ENCODE measurements around the gene ELFN2. TPM values are rescaled to one million over a fixed set of nuclear protein-coding genes. Genes with fewer than 3 reads are reported as not detected.

ELFN2 gene
- total RNA-seq, 1 donor from 2014 or later: 0.53 TPM

DNA sequence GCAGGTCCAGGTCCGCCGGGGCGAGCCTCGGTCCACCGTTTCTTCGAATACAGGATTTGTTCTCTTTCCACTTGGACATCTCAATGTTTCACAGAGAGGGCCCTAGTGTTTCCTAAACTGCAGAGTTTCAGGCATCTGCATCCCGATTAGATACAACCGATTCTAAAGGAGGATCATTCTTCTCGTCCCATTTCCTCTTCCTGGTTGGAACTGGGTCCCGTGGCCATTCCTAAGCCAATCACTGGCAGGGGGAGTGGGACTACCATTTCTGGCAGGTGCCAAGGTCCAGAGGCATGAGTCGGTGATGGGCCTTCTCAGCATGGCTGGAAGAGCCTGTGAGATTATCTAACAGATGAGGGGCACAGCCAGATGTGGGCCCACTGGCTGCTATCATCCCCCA, 68.9 kb downstream of the ELFN2 start:
- Mint-ChIP-seq H3K4me3 (no peak overlapping the region), H3K36me3 (no peaks in the 10 kb centered on the region), H3K27me3 (peaks cover 18% of the 10 kb centered on the region), H3K9me3 (no peaks in the 10 kb centered on the region), H3K4me1 (ENCODE audit: unreplicated experiment) (peaks cover 8% of the 10 kb centered on the region), H3K27ac (no peak overlapping the region)
- TF ChIP-seq CTCF (conservative IDR thresholded peaks at IDR 0.05): no peak
- no peak for DNase-seq (ENCODE audit: extremely low spot score, unreplicated experiment)

- DNase-seq (ENCODE audit: extremely low spot score, unreplicated experiment): no peak
- H3K9me3 Mint-ChIP-seq: no peaks in the 10 kb centered on the region
- peaks cover 25% of the 10 kb centered on the region for H3K27me3 Mint-ChIP-seq
- H3K4me3 Mint-ChIP-seq: no peak overlapping the region
- no peaks in the 10 kb centered on the region for H3K36me3 Mint-ChIP-seq
- no peak overlapping the region for H3K27ac Mint-ChIP-seq
- no peak for TF ChIP-seq CTCF (conservative IDR thresholded peaks at IDR 0.05)
- peaks cover 4% of the 10 kb centered on the region for H3K4me1 Mint-ChIP-seq (ENCODE audit: unreplicated experiment)
These were observed 69.7 kb downstream of the ELFN2 start for GRCh38 chr22:37357446-37358075.

DNA sequence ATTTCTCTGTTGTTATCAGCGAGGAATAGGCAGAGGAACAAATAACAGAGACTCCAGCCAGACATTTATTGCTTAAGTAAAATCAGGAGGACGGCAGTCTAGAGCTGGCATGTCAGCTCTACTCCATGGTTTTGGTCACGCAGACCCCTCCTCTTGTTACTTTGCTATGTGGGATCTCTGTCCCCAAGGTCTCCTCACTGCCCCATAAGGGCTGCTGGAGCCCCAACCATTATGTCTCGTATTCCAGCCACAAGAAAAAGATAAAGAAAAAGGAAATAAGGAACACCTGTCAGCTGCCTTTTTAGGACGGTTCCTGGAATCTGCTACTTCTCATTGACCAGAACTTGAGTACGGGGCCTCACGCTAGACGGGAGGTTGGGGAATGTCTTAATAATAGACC, 70.4 kb downstream of the ELFN2 start:
- no peak for TF ChIP-seq CTCF (conservative IDR thresholded peaks at IDR 0.05)
- Mint-ChIP-seq H3K4me3 (no peak overlapping the region), H3K9me3 (no peaks in the 10 kb centered on the region), H3K27ac (no peak overlapping the region), H3K4me1 (ENCODE audit: unreplicated experiment) (peaks cover 4% of the 10 kb centered on the region), H3K27me3 (peaks cover 30% of the 10 kb centered on the region), H3K36me3 (no peaks in the 10 kb centered on the region)
- DNase-seq (ENCODE audit: extremely low spot score, unreplicated experiment): no peak

- peaks cover 24% of the 10 kb centered on the region for H3K27me3 Mint-ChIP-seq
- no peaks in the 10 kb centered on the region for H3K9me3 Mint-ChIP-seq
- H3K4me1 Mint-ChIP-seq (ENCODE audit: unreplicated experiment): no peaks in the 10 kb centered on the region
- no peak for TF ChIP-seq CTCF (conservative IDR thresholded peaks at IDR 0.05)
- DNase-seq (ENCODE audit: extremely low spot score, unreplicated experiment): no peak
- H3K27ac Mint-ChIP-seq: peak overlapping the region; percentile 71
- no peaks in the 10 kb centered on the region for H3K36me3 Mint-ChIP-seq
- H3K4me3 Mint-ChIP-seq: no peak overlapping the region
These were observed 72.1 kb downstream of the ELFN2 start for GRCh38 chr22:37355174-37355573.

GRCh38 chr22:37354670-37355069, 72.6 kb downstream of the ELFN2 start:
- no peaks in the 10 kb centered on the region for H3K9me3 Mint-ChIP-seq
- no peak for DNase-seq (ENCODE audit: extremely low spot score, unreplicated experiment)
- no peak for TF ChIP-seq CTCF (conservative IDR thresholded peaks at IDR 0.05)
- H3K4me1 Mint-ChIP-seq (ENCODE audit: unreplicated experiment): no peaks in the 10 kb centered on the region
- peaks cover 24% of the 10 kb centered on the region for H3K27me3 Mint-ChIP-seq
- H3K4me3 Mint-ChIP-seq: no peak overlapping the region
- H3K27ac Mint-ChIP-seq: peak overlapping the region; percentile 71
- no peaks in the 10 kb centered on the region for H3K36me3 Mint-ChIP-seq

GRCh38 chr22:37354261-37354660, 73.0 kb downstream of the ELFN2 start:
- no peaks in the 10 kb centered on the region for H3K36me3 Mint-ChIP-seq
- H3K4me1 Mint-ChIP-seq (ENCODE audit: unreplicated experiment): no peaks in the 10 kb centered on the region
- no peak for DNase-seq (ENCODE audit: extremely low spot score, unreplicated experiment)
- peaks cover 24% of the 10 kb centered on the region for H3K27me3 Mint-ChIP-seq
- no peak for TF ChIP-seq CTCF (conservative IDR thresholded peaks at IDR 0.05)
- no peak overlapping the region for H3K4me3 Mint-ChIP-seq
- no peaks in the 10 kb centered on the region for H3K9me3 Mint-ChIP-seq
- peak overlapping the region; percentile 71 for H3K27ac Mint-ChIP-seq

Data from type B pancreatic cell (in vitro differentiated cells).